NOMO-1 treated with DMSO at 0.1 percent for 48 hours (cell line): Measurements from ENCODE around the gene EPB41L2.
"Not testable (repeated sequence)": the region's sequence is repeated elsewhere in the genome, so short reads cannot be mapped to it uniquely, and the experiment has no call there.

Source experiments
- DNase-seq: peaks from one replicate; lab custom pipeline; 2025; ENCODE audit not compliant: unreplicated experiment; lab: John Stamatoyannopoulos, UW

Gene EPB41L2

GRCh38 chr6:131037194-131037897, 25.7 kb downstream of the EPB41L2 start:
- no peak for DNase-seq

GRCh38 chr6:131036601-131037000, 26.4 kb downstream of the EPB41L2 start:
- no peak for DNase-seq

GRCh38 chr6:131036143-131036542, 26.9 kb downstream of the EPB41L2 start:
- DNase-seq: no peak

GRCh38 chr6:131035582-131035981, 27.5 kb downstream of the EPB41L2 start:
- DNase-seq: no peak

GRCh38 chr6:131033631-131034030, 29.4 kb downstream of the EPB41L2 start:
- DNase-seq: no peak

GRCh38 chr6:131029626-131030297, 33.3 kb downstream of the EPB41L2 start:
- no peak for DNase-seq

- no peak for DNase-seq
Measured at GRCh38 chr6:131027326-131027725, 35.7 kb downstream of the EPB41L2 start.

- no peak for DNase-seq
Measured at GRCh38 chr6:131026243-131026642, 36.8 kb downstream of the EPB41L2 start.

GRCh38 chr6:131024565-131024964, 38.5 kb downstream of the EPB41L2 start:
- no peak for DNase-seq

- no peak for DNase-seq
Measured at GRCh38 chr6:131023834-131024504, 39.1 kb downstream of the EPB41L2 start.

GRCh38 chr6:131022691-131023090, 40.4 kb downstream of the EPB41L2 start:
- no peak for DNase-seq

- DNase-seq: no peak
Measured at GRCh38 chr6:131017962-131018361, 45.1 kb downstream of the EPB41L2 start.

GRCh38 chr6:131015630-131016263, 47.3 kb downstream of the EPB41L2 start:
- DNase-seq: no peak

- no peak for DNase-seq
Measured at GRCh38 chr6:131015025-131015591, 47.9 kb downstream of the EPB41L2 start.

GRCh38 chr6:131014080-131014776, 48.8 kb downstream of the EPB41L2 start:
- DNase-seq: no peak

- DNase-seq: no peak
Measured at GRCh38 chr6:131013495-131013894, 49.5 kb downstream of the EPB41L2 start.

- DNase-seq: no peak
Measured at GRCh38 chr6:131009790-131010189, 53.3 kb downstream of the EPB41L2 start.

GRCh38 chr6:131008965-131009364, 54.1 kb downstream of the EPB41L2 start:
- not testable (repeated sequence) for DNase-seq

- DNase-seq: not testable (repeated sequence)
Measured at GRCh38 chr6:131007964-131008363, 55.1 kb downstream of the EPB41L2 start.

- no peak for DNase-seq
Measured at GRCh38 chr6:131007286-131007685, 55.8 kb downstream of the EPB41L2 start.
